K562 (cell line): ENCODE data around the gene ANP32B. TPM values are rescaled to one million over a fixed set of nuclear protein-coding genes. Genes with fewer than 3 reads are reported as not detected.

Experiments used
- BMI1 ChIP-seq: fragments of 150-350 bp; IDR thresholded peaks from 2 replicates; pipeline ENCODE4 v1.6.1; 2014; ENCODE audit warnings: low read length
- CBX2 ChIP-seq: fragments of 200-600 bp; sonication (generic); IDR thresholded peaks from one replicate; pipeline ENCODE4 v1.6.1; 2012; ENCODE audit warnings: mild to moderate bottlenecking, low read length, inconsistent platforms; ENCODE audit not compliant: insufficient read depth, poor library complexity, severe bottlenecking
- E2F5 ChIP-seq: sonication (generic); formaldehyde crosslinking; IDR thresholded peaks from 2 replicates; pipeline ENCODE4 v1.8.0; 2022; ENCODE audit warnings: mild to moderate bottlenecking, missing genetic modification reagents
- GTF2E2 ChIP-seq: fragments of 200-800 bp; sonication (Bioruptor generic); IDR thresholded peaks from 2 replicates; pipeline ENCODE4 v1.6.1; 2016; ENCODE audit warnings: missing genetic modification characterization, missing compliant biosample characterization
- HDAC2 ChIP-seq: fragments of 450-650 bp; IDR thresholded peaks from 2 replicates; pipeline ENCODE4 v1.6.1; 2016; ENCODE audit warnings: mild to moderate bottlenecking
- HDAC3 ChIP-seq: fragments of 450-650 bp; IDR thresholded peaks from 2 replicates; pipeline ENCODE4 v1.6.1; 2018; ENCODE audit warnings: borderline replicate concordance, mild to moderate bottlenecking, moderate library complexity; ENCODE audit not compliant: partially characterized antibody
- KDM5B ChIP-seq: fragments of 200-600 bp; sonication (generic); IDR thresholded peaks from 2 replicates; pipeline ENCODE4 v1.6.1; 2012; ENCODE audit warnings: low read depth, mild to moderate bottlenecking, moderate library complexity, low read length, control low read depth, inconsistent platforms; ENCODE audit not compliant: insufficient replicate concordance
- MLLT1 ChIP-seq, 2 experiments: fragments of 450-650 bp; IDR thresholded peaks; 2 replicates each; pipeline ENCODE4 v1.6.1; 2016
- NCOA1 ChIP-seq: fragments of 450-650 bp; IDR thresholded peaks from 2 replicates; pipeline ENCODE4 v1.6.1; 2016; ENCODE audit warnings: low read depth
- NR2C2 ChIP-seq, 2 experiments: fragments of 200-800 bp in 1 of 2; sonication (Bioruptor generic) in 1 of 2; sonication (generic) in 1 of 2; formaldehyde crosslinking in 1 of 2; IDR thresholded peaks; 2 replicates each; pipeline versions ENCODE4 v1.6.1 to v1.8.0; 2016 to 2022; ENCODE audit warnings: mild to moderate bottlenecking in 1 of 2, missing compliant biosample characterization in 1 of 2, missing genetic modification characterization in 1 of 2, missing genetic modification reagents in 1 of 2
- NR4A1 ChIP-seq, 2 experiments: fragments of 250-450 bp in 1 of 2; fragments of 450-650 bp in 1 of 2; sonication (Bioruptor Pico) in 1 of 2; IDR thresholded peaks; 2 replicates each; pipeline versions ENCODE4 v1.4.0 to v1.6.1; 2016 to 2020; ENCODE audit warnings: mild to moderate bottlenecking in 2 of 2, missing compliant biosample characterization in 1 of 2, missing genetic modification characterization in 1 of 2, moderate library complexity in 1 of 2
- PRDM10 ChIP-seq: fragments of 450-650 bp; IDR thresholded peaks from 2 replicates; pipeline ENCODE4 v1.6.1; 2018; ENCODE audit not compliant: partially characterized antibody
- RAD21 ChIP-seq, 2 experiments: fragments of 250-450 bp in 1 of 2; fragments of 450-650 bp in 1 of 2; sonication (Bioruptor Pico) in 1 of 2; formaldehyde crosslinking in 1 of 2; IDR thresholded peaks in 1 of 2; conservative IDR thresholded peaks in 1 of 2; 2 replicates each; pipeline versions ENCODE4 v1.4.0 to v1.8.0; 2020 to 2022; ENCODE audit warnings: mild to moderate bottlenecking in 2 of 2, moderate library complexity in 1 of 2
- RBM14 ChIP-seq: fragments of 200-400 bp; formaldehyde crosslinking; IDR thresholded peaks from 2 replicates; pipeline ENCODE4 v1.6.1; 2018; ENCODE audit warnings: low read depth, mild to moderate bottlenecking, low read length, moderate library complexity, borderline replicate concordance; ENCODE audit not compliant: insufficient read depth
- TRIM25 ChIP-seq: fragments of 450-650 bp; IDR thresholded peaks from 2 replicates; pipeline ENCODE4 v1.7.0; 2016; ENCODE audit warnings: borderline replicate concordance
- ZFP36 ChIP-seq: fragments of 150-350 bp; IDR thresholded peaks from 2 replicates; pipeline ENCODE4 v1.6.1; 2018; ENCODE audit warnings: low read length, low read depth; ENCODE audit not compliant: partially characterized antibody
- ZNF384 ChIP-seq: IDR thresholded peaks from 2 replicates; pipeline ENCODE4 v1.6.1; 2012; ENCODE audit warnings: low read depth, low read length, improper control_type of control experiment
- ZNF445 ChIP-seq: fragments of 250-450 bp; sonication (Bioruptor Pico); IDR thresholded peaks from 2 replicates; pipeline ENCODE4 v1.4.0; 2020; ENCODE audit warnings: low read depth, mild to moderate bottlenecking, moderate library complexity
- polyA plus RNA-seq, 8 experiments: library from polyadenylated mRNA; depleted of rRNA in 4 of 8; stranded (reverse) in 5 of 8; unstranded in 3 of 8; fragments of >200 nt; fragmentation: Nextera tagmentation in 2 of 8; fragmentation: Illumina TruSeq in 1 of 8; extraction: Ambion mirVana in 2 of 8; extraction: Trizol in 1 of 8; gene quantifications; 2 replicates each; pipeline versions ENCODE4 v1.2.1 to v1.2.3, GENCODE V29; 2011 to 2014; ENCODE audit warnings: inconsistent platforms in 1 of 8, missing spikeins in 1 of 8
- total RNA-seq, 7 experiments: library from RNA; depleted of rRNA in 6 of 7; stranded (reverse); fragments of >200 nt in 6 of 7; fragmentation: Illumina TruSeq in 2 of 7; extraction: Trizol in 2 of 7; gene quantifications; 2 replicates each; pipeline versions ENCODE4 v1.2.1 to v1.2.3, GENCODE V29; 2011 to 2021; ENCODE audit warnings: low replicate concordance in 1 of 7

The ANP32B gene
- total and polyA plus RNA-seq, 9 of the 15 experiments (the other 6 are each of a cell fraction or from before 2014, with no cell fraction given), result 68.9 to 815 (median 141) TPM

GRCh38 chr9:97983589-97984187 is 547 bp downstream of the ANP32B start (continued):
- no peak for TF ChIP-seq HDAC3
- no peak for TF ChIP-seq NCOA1
- peak; percentile 78 to 80 for TF ChIP-seq MLLT1 (IDR thresholded peaks at IDR 0.05)
- no peak for TF ChIP-seq ZNF445 (CRISPR knock-in tag)
- TF ChIP-seq TRIM25, result no peak
- no peak for TF ChIP-seq HDAC2
- TF ChIP-seq RAD21 (CRISPR knock-in tag; conservative IDR thresholded peaks at IDR 0.05 in 1 of 2, IDR thresholded peaks at IDR 0.05 in 1 of 2), result no peak
- TF ChIP-seq CBX2, result no peak
- no peak for TF ChIP-seq ZNF384
- TF ChIP-seq ZFP36, result no peak
- TF ChIP-seq BMI1, result no peak
- TF ChIP-seq E2F5 (CRISPR knock-in tag), result no peak
- TF ChIP-seq NR4A1 (CRISPR knock-in tag; IDR thresholded peaks at IDR 0.05), result no peak
- no peak for TF ChIP-seq NR4A1 (tag; IDR thresholded peaks at IDR 0.05)
- TF ChIP-seq PRDM10, result no peak
- 0 out of 2 replicates have a peak, but pooled peaks have one; percentile 11 for TF ChIP-seq GTF2E2 (tag)
- no peak for TF ChIP-seq NR2C2 (CRISPR knock-in tag; IDR thresholded peaks at IDR 0.05)
- TF ChIP-seq NR2C2 (tag; IDR thresholded peaks at IDR 0.05), result no peak
- TF ChIP-seq KDM5B, result peak; percentile 18
- TF ChIP-seq RBM14, result no peak
